ENCODE results near the gene SHD.

DNA sequence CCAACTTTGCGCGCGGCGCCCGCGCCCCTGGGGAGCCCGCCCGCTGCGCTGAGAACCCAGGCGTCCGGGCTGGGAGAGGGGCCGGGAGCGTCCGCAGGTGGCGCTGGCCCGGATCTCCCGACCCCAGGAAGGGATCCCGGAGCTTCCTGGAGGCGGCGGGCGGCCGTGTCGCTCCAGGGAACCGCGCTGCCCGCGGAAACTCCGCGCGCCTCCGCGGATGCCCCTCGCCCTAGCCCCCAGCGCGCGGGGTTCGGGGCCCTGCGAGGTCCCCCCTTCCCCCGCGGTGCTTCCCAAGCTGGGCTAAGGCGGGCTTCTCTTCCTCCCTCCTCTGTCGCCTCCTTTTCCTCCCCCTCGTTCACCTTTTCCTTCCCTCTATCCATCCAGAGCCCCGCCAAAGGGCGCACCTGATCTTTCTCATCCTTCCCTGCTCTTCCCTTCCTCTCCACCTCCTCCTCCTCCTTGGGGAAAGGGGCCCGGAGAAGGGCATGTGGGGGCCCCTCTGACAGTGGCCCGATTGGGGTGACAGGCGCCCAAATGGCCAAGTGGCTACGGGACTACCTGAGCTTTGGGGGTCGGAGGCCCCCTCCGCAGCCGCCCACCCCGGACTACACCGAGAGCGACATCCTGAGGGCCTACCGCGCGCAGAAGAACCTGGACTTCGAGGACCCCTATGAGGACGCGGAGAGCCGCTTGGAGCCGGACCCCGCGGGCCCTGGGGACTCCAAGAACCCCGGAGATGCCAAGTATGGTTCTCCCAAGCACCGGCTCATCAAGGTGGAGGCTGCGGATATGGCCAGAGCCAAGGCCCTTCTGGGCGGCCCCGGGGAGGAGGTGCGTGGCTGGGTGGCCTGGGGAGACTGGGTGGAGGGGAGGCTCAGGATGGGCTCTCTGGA is 710 bp downstream of the SHD start:
- TF ChIP-seq, protein P1, sequence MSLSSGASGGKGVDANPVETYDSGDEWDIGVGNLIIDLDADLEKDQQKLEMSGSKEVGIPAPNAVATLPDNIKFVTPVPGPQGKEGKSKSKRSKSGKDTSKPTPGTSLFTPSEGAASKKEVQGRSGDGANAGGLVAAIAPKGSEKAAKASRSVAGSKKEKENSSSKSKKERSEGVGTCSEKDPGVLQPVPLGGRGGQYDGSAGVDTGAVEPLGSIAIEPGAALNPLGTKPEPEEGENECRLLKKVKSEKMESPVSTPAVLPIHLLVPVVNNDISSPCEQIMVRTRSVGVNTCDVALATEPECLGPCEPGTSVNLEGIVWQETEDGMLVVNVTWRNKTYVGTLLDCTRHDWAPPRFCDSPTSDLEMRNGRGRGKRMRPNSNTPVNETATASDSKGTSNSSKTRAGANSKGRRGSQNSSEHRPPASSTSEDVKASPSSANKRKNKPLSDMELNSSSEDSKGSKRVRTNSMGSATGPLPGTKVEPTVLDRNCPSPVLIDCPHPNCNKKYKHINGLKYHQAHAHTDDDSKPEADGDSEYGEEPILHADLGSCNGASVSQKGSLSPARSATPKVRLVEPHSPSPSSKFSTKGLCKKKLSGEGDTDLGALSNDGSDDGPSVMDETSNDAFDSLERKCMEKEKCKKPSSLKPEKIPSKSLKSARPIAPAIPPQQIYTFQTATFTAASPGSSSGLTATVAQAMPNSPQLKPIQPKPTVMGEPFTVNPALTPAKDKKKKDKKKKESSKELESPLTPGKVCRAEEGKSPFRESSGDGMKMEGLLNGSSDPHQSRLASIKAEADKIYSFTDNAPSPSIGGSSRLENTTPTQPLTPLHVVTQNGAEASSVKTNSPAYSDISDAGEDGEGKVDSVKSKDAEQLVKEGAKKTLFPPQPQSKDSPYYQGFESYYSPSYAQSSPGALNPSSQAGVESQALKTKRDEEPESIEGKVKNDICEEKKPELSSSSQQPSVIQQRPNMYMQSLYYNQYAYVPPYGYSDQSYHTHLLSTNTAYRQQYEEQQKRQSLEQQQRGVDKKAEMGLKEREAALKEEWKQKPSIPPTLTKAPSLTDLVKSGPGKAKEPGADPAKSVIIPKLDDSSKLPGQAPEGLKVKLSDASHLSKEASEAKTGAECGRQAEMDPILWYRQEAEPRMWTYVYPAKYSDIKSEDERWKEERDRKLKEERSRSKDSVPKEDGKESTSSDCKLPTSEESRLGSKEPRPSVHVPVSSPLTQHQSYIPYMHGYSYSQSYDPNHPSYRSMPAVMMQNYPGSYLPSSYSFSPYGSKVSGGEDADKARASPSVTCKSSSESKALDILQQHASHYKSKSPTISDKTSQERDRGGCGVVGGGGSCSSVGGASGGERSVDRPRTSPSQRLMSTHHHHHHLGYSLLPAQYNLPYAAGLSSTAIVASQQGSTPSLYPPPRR (CRISPR knock-in tag; IDR thresholded peaks at IDR 0.05; ENCODE audit: borderline replicate concordance): no peak
- TF ChIP-seq TBX2 (CRISPR knock-in tag; IDR thresholded peaks at IDR 0.05; ENCODE audit: borderline replicate concordance) (no peak), CCAR2 (optimal IDR thresholded peaks at IDR 0.05; ENCODE audit: low read depth, low read length) (no peak), SKI (IDR thresholded peaks at IDR 0.05; ENCODE audit: partially characterized antibody) (no peak), ETV6 (CRISPR knock-in tag; conservative IDR thresholded peaks at IDR 0.05) (no peak), NCOA1 (CRISPR knock-in tag; IDR thresholded peaks at IDR 0.05) (no peak), BRD4 (CRISPR knock-in tag; IDR thresholded peaks at IDR 0.05) (no peak), EP300 (IDR thresholded peaks at IDR 0.05; ENCODE audit: low read depth in 2 of 2, low read length in 2 of 2) (no peak), EP300 (CRISPR knock-in tag; IDR thresholded peaks at IDR 0.05; ENCODE audit: borderline replicate concordance) (no peak), HOXA7 (CRISPR knock-in tag; IDR thresholded peaks at IDR 0.05) (no peak), ZFX (CRISPR knock-in tag; IDR thresholded peaks at IDR 0.05; ENCODE audit: low read depth) (no peak), ZNF251 (CRISPR knock-in tag; IDR thresholded peaks at IDR 0.05) (no peak), FOXJ3 (CRISPR knock-in tag; IDR thresholded peaks at IDR 0.05; ENCODE audit: borderline replicate concordance) (no peak)
- TF ChIP-seq, protein P2, sequence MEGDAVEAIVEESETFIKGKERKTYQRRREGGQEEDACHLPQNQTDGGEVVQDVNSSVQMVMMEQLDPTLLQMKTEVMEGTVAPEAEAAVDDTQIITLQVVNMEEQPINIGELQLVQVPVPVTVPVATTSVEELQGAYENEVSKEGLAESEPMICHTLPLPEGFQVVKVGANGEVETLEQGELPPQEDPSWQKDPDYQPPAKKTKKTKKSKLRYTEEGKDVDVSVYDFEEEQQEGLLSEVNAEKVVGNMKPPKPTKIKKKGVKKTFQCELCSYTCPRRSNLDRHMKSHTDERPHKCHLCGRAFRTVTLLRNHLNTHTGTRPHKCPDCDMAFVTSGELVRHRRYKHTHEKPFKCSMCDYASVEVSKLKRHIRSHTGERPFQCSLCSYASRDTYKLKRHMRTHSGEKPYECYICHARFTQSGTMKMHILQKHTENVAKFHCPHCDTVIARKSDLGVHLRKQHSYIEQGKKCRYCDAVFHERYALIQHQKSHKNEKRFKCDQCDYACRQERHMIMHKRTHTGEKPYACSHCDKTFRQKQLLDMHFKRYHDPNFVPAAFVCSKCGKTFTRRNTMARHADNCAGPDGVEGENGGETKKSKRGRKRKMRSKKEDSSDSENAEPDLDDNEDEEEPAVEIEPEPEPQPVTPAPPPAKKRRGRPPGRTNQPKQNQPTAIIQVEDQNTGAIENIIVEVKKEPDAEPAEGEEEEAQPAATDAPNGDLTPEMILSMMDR (CRISPR knock-in tag; IDR thresholded peaks at IDR 0.05): no peak
